Thyroid gland (tissue), 4 donors: ENCODE data around the gene CDYL2.

Experiments
- POLR2A ChIP-seq, 2 donors: fragments of 450-650 bp; IDR thresholded peaks; one replicate each; pipeline ENCODE4 v1.6.1; 2017; ENCODE audit warnings: antibody characterized with exemption in 2 of 2, mild to moderate bottlenecking in 2 of 2, moderate library complexity in 1 of 2
- TF ChIP-seq, protein P1 (sequence below), 6 experiments: fragments of 200-600 bp in 3 of 6; fragments of 450-650 bp in 3 of 6; sonication (generic) in 3 of 6; IDR thresholded peaks; one replicate each; pipeline ENCODE4 v1.5.1; 2016 to 2019; ENCODE audit warnings: antibody characterized with exemption in 6 of 6, mild to moderate bottlenecking in 2 of 6, inconsistent platforms in 1 of 6, moderate library complexity in 1 of 6

DNA sequence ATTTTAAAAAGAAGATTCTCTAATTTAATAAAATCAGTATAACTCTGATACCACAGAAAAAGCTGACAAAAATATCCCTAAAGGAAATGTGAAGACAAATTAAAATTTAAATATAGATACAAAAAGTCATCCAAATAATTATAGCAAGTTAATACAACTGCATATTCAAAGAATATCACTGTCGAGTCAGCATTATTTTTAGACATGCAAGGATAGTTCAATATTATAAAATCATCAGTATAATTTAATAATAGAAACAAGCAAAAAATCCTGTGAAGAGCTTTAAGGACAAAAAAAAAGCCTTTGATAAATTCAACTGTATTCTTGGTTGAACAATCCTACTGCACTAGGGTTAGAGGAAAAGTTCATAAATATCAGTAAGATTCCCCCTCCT lies 21.0 kb upstream of the CDYL2 start:
- TF ChIP-seq, protein P1, sequence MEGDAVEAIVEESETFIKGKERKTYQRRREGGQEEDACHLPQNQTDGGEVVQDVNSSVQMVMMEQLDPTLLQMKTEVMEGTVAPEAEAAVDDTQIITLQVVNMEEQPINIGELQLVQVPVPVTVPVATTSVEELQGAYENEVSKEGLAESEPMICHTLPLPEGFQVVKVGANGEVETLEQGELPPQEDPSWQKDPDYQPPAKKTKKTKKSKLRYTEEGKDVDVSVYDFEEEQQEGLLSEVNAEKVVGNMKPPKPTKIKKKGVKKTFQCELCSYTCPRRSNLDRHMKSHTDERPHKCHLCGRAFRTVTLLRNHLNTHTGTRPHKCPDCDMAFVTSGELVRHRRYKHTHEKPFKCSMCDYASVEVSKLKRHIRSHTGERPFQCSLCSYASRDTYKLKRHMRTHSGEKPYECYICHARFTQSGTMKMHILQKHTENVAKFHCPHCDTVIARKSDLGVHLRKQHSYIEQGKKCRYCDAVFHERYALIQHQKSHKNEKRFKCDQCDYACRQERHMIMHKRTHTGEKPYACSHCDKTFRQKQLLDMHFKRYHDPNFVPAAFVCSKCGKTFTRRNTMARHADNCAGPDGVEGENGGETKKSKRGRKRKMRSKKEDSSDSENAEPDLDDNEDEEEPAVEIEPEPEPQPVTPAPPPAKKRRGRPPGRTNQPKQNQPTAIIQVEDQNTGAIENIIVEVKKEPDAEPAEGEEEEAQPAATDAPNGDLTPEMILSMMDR (IDR thresholded peaks at IDR 0.05), result no peak
- TF ChIP-seq POLR2A (IDR thresholded peaks at IDR 0.05), result no peak
